Smooth muscle cell (in vitro differentiated cells): ENCODE results near the gene CFAP46. TPM values are rescaled to one million over a fixed set of nuclear protein-coding genes. Genes with fewer than 3 reads are reported as not detected.

ENCODE experiments used
- DNase-seq: peaks from one replicate; lab custom pipeline; 2025; ENCODE audit not compliant: unreplicated experiment; lab: John Stamatoyannopoulos, UW
- H2AFZ ChIP-seq: fragments of 200-600 bp; sonication (generic); 2 replicates; pipeline ENCODE4 v1.6.0; 2016; ENCODE audit warnings: antibody characterized with exemption, low read depth, mild to moderate bottlenecking
- H3F3A ChIP-seq: fragments of 200-600 bp; sonication (generic); 2 replicates; pipeline ENCODE4 v1.6.0; 2017; ENCODE audit warnings: antibody characterized with exemption, low read depth
- H3K27ac ChIP-seq: fragments of 200-600 bp; sonication (generic); 2 replicates; pipeline ENCODE4 v1.5.1; 2016; ENCODE audit warnings: low read depth, mild to moderate bottlenecking
- H3K27me3 ChIP-seq: fragments of 200-600 bp; sonication (generic); 2 replicates; pipeline ENCODE4 v1.6.1; 2016; ENCODE audit warnings: low read depth, mild to moderate bottlenecking
- H3K36me3 ChIP-seq: fragments of 200-600 bp; sonication (generic); 2 replicates; pipeline ENCODE4 v1.5.1; 2016; ENCODE audit warnings: low read depth
- H3K4me1 ChIP-seq: fragments of 200-600 bp; sonication (generic); 2 replicates; pipeline ENCODE4 v1.5.1; 2016; ENCODE audit warnings: low read depth
- H3K4me2 ChIP-seq: fragments of 200-600 bp; sonication (generic); 2 replicates; pipeline ENCODE4 v1.6.0; 2016; ENCODE audit warnings: mild to moderate bottlenecking
- H3K4me3 ChIP-seq: fragments of 200-600 bp; sonication (generic); 2 replicates; pipeline ENCODE4 v1.5.1; 2016; ENCODE audit warnings: mild to moderate bottlenecking
- H3K79me2 ChIP-seq: fragments of 200-600 bp; sonication (generic); 2 replicates; pipeline ENCODE4 v1.6.0; 2016; ENCODE audit warnings: low read depth, mild to moderate bottlenecking
- H3K9ac ChIP-seq: fragments of 200-600 bp; sonication (generic); 2 replicates; pipeline ENCODE4 v1.6.0; 2016; ENCODE audit warnings: low read depth
- H3K9me3 ChIP-seq: fragments of 200-600 bp; sonication (generic); replicated peaks from 2 replicates; pipeline ENCODE4 v1.5.1; 2016; ENCODE audit warnings: low read depth
- H4K20me1 ChIP-seq: fragments of 200-600 bp; sonication (generic); 2 replicates; pipeline ENCODE4 v1.6.0; 2016; ENCODE audit warnings: low read depth
- WGBS: methylation state at CpG from one replicate; pipeline ENCODE4 v1.1.7; 2016; ENCODE audit warnings: low lambda C conversion rate; 5-methylcytosine and 5-hydroxymethylcytosine counted together
- polyA plus RNA-seq: library from polyadenylated mRNA; unstranded; fragments of >200 nt; fragmentation: Nextera tagmentation; extraction: Ambion mirVana; gene quantifications from 2 replicates; pipeline ENCODE4 v1.2.1, GENCODE V29; 2016
- total RNA-seq: library from RNA; depleted of rRNA; stranded (reverse); fragments of >200 nt; gene quantifications from 2 replicates; pipeline ENCODE4 v1.2.3, GENCODE V29; 2014
- TF ChIP-seq, protein P1 (sequence below): fragments of 200-600 bp; sonication (generic); IDR thresholded peaks from 2 replicates; pipeline ENCODE4 v1.5.1; 2017; ENCODE audit warnings: borderline replicate concordance, mild to moderate bottlenecking, antibody characterized with exemption; ENCODE audit not compliant: insufficient read depth, poor library complexity, severe bottlenecking

CFAP46 gene
- total and polyA plus RNA-seq, 2 experiments from 2014 or later = 1.1 to 2.0 TPM

DNA sequence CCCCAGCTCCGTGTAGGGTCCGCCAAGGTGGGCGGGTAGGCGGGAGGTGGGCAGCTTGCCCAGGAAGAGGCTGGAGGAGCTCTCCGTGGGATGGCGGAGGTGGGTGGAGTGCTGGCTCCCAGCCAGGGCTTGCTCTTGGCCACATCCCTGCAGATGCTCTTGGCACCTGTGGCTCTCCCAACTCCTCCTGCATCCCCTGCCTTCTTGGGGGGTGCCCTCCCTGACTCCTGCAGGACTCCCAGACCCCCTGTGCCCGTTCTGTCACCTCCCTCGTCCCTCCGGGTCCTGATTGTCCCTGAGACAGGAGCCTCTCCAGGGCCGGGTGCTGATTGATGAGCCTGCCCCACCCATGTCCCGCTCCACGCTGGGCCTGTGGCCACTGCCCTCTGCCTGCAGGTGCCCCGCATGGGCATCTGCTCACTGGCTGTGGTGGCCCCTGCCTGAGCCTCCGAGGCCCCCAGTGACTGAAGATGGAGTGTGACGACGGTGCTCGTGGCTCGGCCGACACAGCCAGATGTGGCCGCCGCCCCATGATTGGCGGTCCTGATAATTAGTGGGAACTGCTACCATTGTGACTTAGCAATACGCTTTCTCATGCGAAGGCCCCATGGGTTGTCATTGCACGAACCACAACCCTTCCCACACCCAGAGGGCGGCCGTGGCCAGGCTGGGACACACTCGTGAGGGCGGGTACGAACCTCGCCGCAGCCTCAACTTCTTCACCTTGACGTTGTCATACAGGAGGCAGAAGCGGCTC, 23.6 kb downstream of the CFAP46 start:
- Histone ChIP-seq H4K20me1 (no peaks in the 10 kb centered on the region), H3K27ac (no peak overlapping the region), H3K4me3 (no peak overlapping the region), H3K4me2 (no peak overlapping the region), H3K79me2 (no peaks in the 10 kb centered on the region), H3F3A (no peaks in the 10 kb centered on the region), H3K9me3 (no peaks in the 10 kb centered on the region), H3K36me3 (no peaks in the 10 kb centered on the region), H3K9ac (no peak overlapping the region), H2AFZ (no peak overlapping the region), H3K4me1 (no peaks in the 10 kb centered on the region), H3K27me3 (no peaks in the 10 kb centered on the region)
- DNase-seq = no peak
- WGBS = 94% methylated on average over 34 of the region's 34 CpGs
- TF ChIP-seq, protein P1, sequence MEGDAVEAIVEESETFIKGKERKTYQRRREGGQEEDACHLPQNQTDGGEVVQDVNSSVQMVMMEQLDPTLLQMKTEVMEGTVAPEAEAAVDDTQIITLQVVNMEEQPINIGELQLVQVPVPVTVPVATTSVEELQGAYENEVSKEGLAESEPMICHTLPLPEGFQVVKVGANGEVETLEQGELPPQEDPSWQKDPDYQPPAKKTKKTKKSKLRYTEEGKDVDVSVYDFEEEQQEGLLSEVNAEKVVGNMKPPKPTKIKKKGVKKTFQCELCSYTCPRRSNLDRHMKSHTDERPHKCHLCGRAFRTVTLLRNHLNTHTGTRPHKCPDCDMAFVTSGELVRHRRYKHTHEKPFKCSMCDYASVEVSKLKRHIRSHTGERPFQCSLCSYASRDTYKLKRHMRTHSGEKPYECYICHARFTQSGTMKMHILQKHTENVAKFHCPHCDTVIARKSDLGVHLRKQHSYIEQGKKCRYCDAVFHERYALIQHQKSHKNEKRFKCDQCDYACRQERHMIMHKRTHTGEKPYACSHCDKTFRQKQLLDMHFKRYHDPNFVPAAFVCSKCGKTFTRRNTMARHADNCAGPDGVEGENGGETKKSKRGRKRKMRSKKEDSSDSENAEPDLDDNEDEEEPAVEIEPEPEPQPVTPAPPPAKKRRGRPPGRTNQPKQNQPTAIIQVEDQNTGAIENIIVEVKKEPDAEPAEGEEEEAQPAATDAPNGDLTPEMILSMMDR = no peak

DNA sequence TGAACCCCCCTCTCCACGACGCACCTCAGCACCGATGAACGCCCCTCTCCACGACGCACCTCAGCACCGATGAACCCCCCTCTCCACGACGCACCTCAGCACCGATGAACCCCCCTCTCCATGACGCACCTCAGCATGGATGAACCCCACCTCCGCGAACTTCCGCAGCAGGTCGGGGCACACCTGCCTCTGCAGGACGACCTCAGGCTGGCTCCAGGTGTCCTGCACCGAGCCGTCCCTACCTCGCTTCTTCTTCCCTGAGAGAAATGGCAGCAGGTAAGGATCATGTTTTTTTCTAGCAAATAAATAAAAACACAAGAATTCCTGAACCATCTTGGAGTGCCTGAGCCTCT, 24.1 kb downstream of the CFAP46 start:
- TF ChIP-seq, protein P1 = no peak

DNA sequence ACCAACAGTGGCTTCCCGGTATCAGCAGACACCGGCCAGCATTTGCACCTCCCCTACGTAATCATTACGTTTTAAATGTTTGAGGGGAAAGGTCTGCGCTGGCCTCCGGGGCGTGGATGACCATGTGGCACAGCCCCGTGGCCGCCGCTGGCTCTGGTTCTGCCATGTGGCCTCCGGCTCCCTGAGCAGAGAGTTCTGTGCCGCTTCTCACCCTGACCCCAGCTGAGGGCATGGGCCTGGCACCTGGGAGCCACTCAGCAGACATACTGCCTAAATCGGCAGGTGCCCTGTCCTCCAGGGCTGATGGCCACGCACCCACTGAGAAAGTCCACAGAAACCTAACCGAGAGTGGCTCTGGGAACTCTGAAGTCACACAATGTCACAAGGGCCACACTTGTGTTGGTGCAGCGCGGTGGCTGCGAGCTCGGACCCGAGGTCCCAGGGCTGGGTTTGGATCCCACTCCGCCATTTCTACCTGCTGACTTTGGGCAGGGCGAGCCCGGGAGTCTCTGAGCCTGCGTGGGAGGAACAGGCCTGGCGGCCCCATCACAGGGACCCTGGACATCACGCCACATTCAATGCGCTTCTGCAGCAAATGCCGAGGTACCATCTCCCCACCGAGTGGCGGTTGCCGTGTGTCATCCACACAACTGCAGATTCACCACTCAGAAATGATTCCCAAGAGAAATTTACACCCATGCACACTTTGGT, 25.3 kb downstream of the CFAP46 start:
- Histone ChIP-seq H3F3A (no peaks in the 10 kb centered on the region), H3K27ac (no peak overlapping the region), H4K20me1 (no peaks in the 10 kb centered on the region), H3K9me3 (no peaks in the 10 kb centered on the region), H3K79me2 (no peaks in the 10 kb centered on the region), H2AFZ (no peak overlapping the region), H3K4me3 (no peak overlapping the region), H3K27me3 (no peaks in the 10 kb centered on the region), H3K4me1 (peaks cover 4% of the 10 kb centered on the region), H3K4me2 (no peak overlapping the region), H3K36me3 (no peaks in the 10 kb centered on the region), H3K9ac (no peak overlapping the region)
- TF ChIP-seq, protein P1 = no peak
- DNase-seq = no peak
- 96% methylated on average over 31 of the region's 31 CpGs for WGBS

More for the DNA sequence above, 24.1 kb downstream of the CFAP46 start:
- 96% methylated on average over 16 of the region's 19 CpGs for WGBS
- no peak for DNase-seq
- no peaks in the 10 kb centered on the region for H4K20me1 ChIP-seq
- H3K4me2 ChIP-seq = no peak overlapping the region
- no peaks in the 10 kb centered on the region for H3K27me3 ChIP-seq
- H3K27ac ChIP-seq = no peak overlapping the region
- H3K79me2 ChIP-seq = no peaks in the 10 kb centered on the region
- H3K36me3 ChIP-seq = no peaks in the 10 kb centered on the region
- peaks cover 4% of the 10 kb centered on the region for H3K4me1 ChIP-seq
- no peak overlapping the region for H3K4me3 ChIP-seq
- H2AFZ ChIP-seq = no peak overlapping the region
- H3K9me3 ChIP-seq = no peaks in the 10 kb centered on the region
- no peaks in the 10 kb centered on the region for H3F3A ChIP-seq
- H3K9ac ChIP-seq = no peak overlapping the region

DNA sequence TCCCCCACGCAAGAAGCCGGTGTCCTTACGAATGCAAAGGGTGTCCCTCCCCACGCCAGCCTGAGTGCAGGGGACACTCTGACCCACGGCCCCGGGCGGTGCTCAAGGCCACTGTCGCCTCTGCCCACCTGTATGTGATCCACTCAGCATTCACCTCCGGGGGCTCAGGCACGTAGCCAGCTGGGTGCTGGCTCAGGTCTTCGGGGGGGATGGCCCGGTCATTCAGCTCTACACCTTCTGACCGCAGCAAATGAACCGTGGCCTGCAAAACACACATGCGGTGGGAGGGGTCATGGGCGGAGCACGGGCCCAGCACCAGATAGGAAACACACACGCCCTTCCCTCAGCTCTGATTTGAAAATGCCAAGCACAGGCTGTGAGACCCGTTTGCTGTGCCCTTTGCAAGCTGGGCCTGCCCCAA, 25.9 kb downstream of the CFAP46 start:
- Histone ChIP-seq H3K4me3 (no peak overlapping the region), H3K79me2 (no peaks in the 10 kb centered on the region), H4K20me1 (no peaks in the 10 kb centered on the region), H3K9me3 (no peaks in the 10 kb centered on the region), H2AFZ (no peak overlapping the region), H3K27me3 (no peaks in the 10 kb centered on the region), H3K4me2 (no peak overlapping the region), H3K4me1 (peaks cover 5% of the 10 kb centered on the region), H3K27ac (no peak overlapping the region), H3F3A (no peaks in the 10 kb centered on the region), H3K9ac (no peak overlapping the region), H3K36me3 (no peaks in the 10 kb centered on the region)
- whole genome bisulfite sequencing = 96% methylated on average over 19 of the region's 19 CpGs
- no peak for DNase-seq
- TF ChIP-seq, protein P1 = no peak
